ENCODE measurements around the gene HES5. TPM values are rescaled to one million over a fixed set of nuclear protein-coding genes. Genes with fewer than 3 reads are reported as not detected.

HES5 gene
- total and polyA plus RNA-seq, 2 experiments from 2014 or later = not detected

GRCh38 chr1:2558420-2558819 is 28.4 kb upstream of the HES5 start:
- no peaks in the 10 kb centered on the region for H3K36me3 ChIP-seq (ENCODE audit: low read depth)
- H4K20me1 ChIP-seq (ENCODE audit: insufficient read depth) = no peaks in the 10 kb centered on the region
- H3K9me3 ChIP-seq (ENCODE audit: low read depth) = no peaks in the 10 kb centered on the region
- no peak overlapping the region for H3K9ac ChIP-seq
- no peak overlapping the region for H3K4me3 ChIP-seq
- no peaks in the 10 kb centered on the region for H3K27me3 ChIP-seq (replicated peaks; ENCODE audit: insufficient read depth)
- in situ Hi-C loops (cut with MboI) = no loop called here
- no peak overlapping the region for H2AFZ ChIP-seq
- H3K4me2 ChIP-seq (ENCODE audit: unreplicated experiment) = no peak overlapping the region
- WGBS, 2 experiments (ENCODE audit: low coverage in 1 of 2, low lambda C conversion rate in 2 of 2, missing lambda C conversion rate in 2 of 2) = 94 to 96% methylated on average over 11 to 12 of the region's 12 CpGs
- no peak for DNase-seq
- no peaks in the 10 kb centered on the region for H3F3A ChIP-seq (ENCODE audit: insufficient read depth)
- 0 out of 2 replicates have a peak, but pooled peaks cover 5% of the 10 kb centered on the region for H3K4me1 ChIP-seq (ENCODE audit: insufficient read depth)
- no peaks in the 10 kb centered on the region for H3K79me2 ChIP-seq (ENCODE audit: insufficient read depth)
- no peak overlapping the region for H3K27ac ChIP-seq
- H3K9me2 ChIP-seq (ENCODE audit: insufficient read depth) = no peaks in the 10 kb centered on the region
- TF ChIP-seq EZH2phosphoT487 (IDR thresholded peaks at IDR 0.05; ENCODE audit: insufficient read depth, low read depth) = no peak
- TF ChIP-seq EZH2 (IDR thresholded peaks at IDR 0.05; ENCODE audit: insufficient read depth, poor library complexity, severe bottlenecking) = no peak

GRCh38 chr1:2557482-2558400 is 27.7 kb upstream of the HES5 start:
- peak overlapping the region; percentile 69 for H3K4me2 ChIP-seq (ENCODE audit: unreplicated experiment)

GRCh38 chr1:2556678-2557481 is 26.8 kb upstream of the HES5 start:
- Histone ChIP-seq H3K9me3 (ENCODE audit: low read depth) (no peaks in the 10 kb centered on the region), H3K4me2 (ENCODE audit: unreplicated experiment) (peak overlapping the region; percentile 69), H4K20me1 (ENCODE audit: insufficient read depth) (no peaks in the 10 kb centered on the region), H3K9ac (peak overlapping the region; percentile 79), H2AFZ (peak overlapping the region; percentile 92), H3K27me3 (replicated peaks; ENCODE audit: insufficient read depth) (no peaks in the 10 kb centered on the region), H3F3A (ENCODE audit: insufficient read depth) (no peaks in the 10 kb centered on the region), H3K9me2 (ENCODE audit: insufficient read depth) (no peaks in the 10 kb centered on the region), H3K79me2 (ENCODE audit: insufficient read depth) (no peaks in the 10 kb centered on the region), H3K36me3 (ENCODE audit: low read depth) (no peaks in the 10 kb centered on the region), H3K27ac (peak overlapping the region; percentile 16), H3K4me3 (peak overlapping the region; percentile 74), H3K4me1 (ENCODE audit: insufficient read depth) (0 out of 2 replicates have a peak, but pooled peaks cover 5% of the 10 kb centered on the region)
- TF ChIP-seq EZH2 (IDR thresholded peaks at IDR 0.05; ENCODE audit: insufficient read depth, poor library complexity, severe bottlenecking) (no peak), EZH2phosphoT487 (IDR thresholded peaks at IDR 0.05; ENCODE audit: insufficient read depth, low read depth) (no peak)
- WGBS, 2 experiments (ENCODE audit: low coverage in 1 of 2, low lambda C conversion rate in 2 of 2, missing lambda C conversion rate in 2 of 2) = 7 to 10% methylated on average over 18 to 23 of the region's 24 CpGs
- no peak for DNase-seq
- in situ Hi-C loops (cut with MboI) = no loop called here

More at GRCh38 chr1:2557482-2558400, 27.7 kb upstream of the HES5 start:
- no peaks in the 10 kb centered on the region for H3K9me2 ChIP-seq (ENCODE audit: insufficient read depth)
- H3K79me2 ChIP-seq (ENCODE audit: insufficient read depth) = no peaks in the 10 kb centered on the region
- H2AFZ ChIP-seq = no peak overlapping the region
- H3K9me3 ChIP-seq (ENCODE audit: low read depth) = no peaks in the 10 kb centered on the region
- H3K36me3 ChIP-seq (ENCODE audit: low read depth) = no peaks in the 10 kb centered on the region
- H3K9ac ChIP-seq = no peak overlapping the region
- TF ChIP-seq EZH2 (IDR thresholded peaks at IDR 0.05; ENCODE audit: insufficient read depth, poor library complexity, severe bottlenecking) = no peak
- no peak for TF ChIP-seq EZH2phosphoT487 (IDR thresholded peaks at IDR 0.05; ENCODE audit: insufficient read depth, low read depth)
- no peak overlapping the region for H3K27ac ChIP-seq
- H4K20me1 ChIP-seq (ENCODE audit: insufficient read depth) = no peaks in the 10 kb centered on the region
- no peaks in the 10 kb centered on the region for H3K27me3 ChIP-seq (replicated peaks; ENCODE audit: insufficient read depth)
- H3F3A ChIP-seq (ENCODE audit: insufficient read depth) = no peaks in the 10 kb centered on the region
- in situ Hi-C loops (cut with MboI) = no loop called here
- 75 to 83% methylated on average over 25 to 29 of the region's 30 CpGs for WGBS, 2 experiments (ENCODE audit: low coverage in 1 of 2, low lambda C conversion rate in 2 of 2, missing lambda C conversion rate in 2 of 2)
- 0 out of 2 replicates have a peak, but pooled peaks cover 5% of the 10 kb centered on the region for H3K4me1 ChIP-seq (ENCODE audit: insufficient read depth)
- no peak for DNase-seq
- H3K4me3 ChIP-seq = 0 out of 2 replicates have a peak overlapping the region, but pooled peaks have one; percentile 74

- H3K9me2 ChIP-seq (ENCODE audit: insufficient read depth) = no peaks in the 10 kb centered on the region
- in situ Hi-C loops (cut with MboI) = no loop called here
- no peaks in the 10 kb centered on the region for H3K27me3 ChIP-seq (replicated peaks; ENCODE audit: insufficient read depth)
- peak; percentile 77 for DNase-seq
- H3K36me3 ChIP-seq (ENCODE audit: low read depth) = no peaks in the 10 kb centered on the region
- H3K79me2 ChIP-seq (ENCODE audit: insufficient read depth) = no peaks in the 10 kb centered on the region
- no peaks in the 10 kb centered on the region for H3K9me3 ChIP-seq (ENCODE audit: low read depth)
- WGBS, 2 experiments (ENCODE audit: low coverage in 1 of 2, low lambda C conversion rate in 2 of 2, missing lambda C conversion rate in 2 of 2) = 1 to 5% methylated on average over 15 to 16 of the region's 16 CpGs
- peak within 1 kb of the TSS; percentile 92 for H2AFZ ChIP-seq
- 0 out of 2 replicates have a peak, but pooled peaks cover 5% of the 10 kb centered on the region for H3K4me1 ChIP-seq (ENCODE audit: insufficient read depth)
- H3F3A ChIP-seq (ENCODE audit: insufficient read depth) = no peaks in the 10 kb centered on the region
- TF ChIP-seq EZH2phosphoT487 (IDR thresholded peaks at IDR 0.05; ENCODE audit: insufficient read depth, low read depth) = no peak
- TF ChIP-seq EZH2 (IDR thresholded peaks at IDR 0.05; ENCODE audit: insufficient read depth, poor library complexity, severe bottlenecking) = no peak
- peak within 1 kb of the TSS; percentile 74 for H3K4me3 ChIP-seq
- peak within 1 kb of the TSS; percentile 16 for H3K27ac ChIP-seq
- H3K4me2 ChIP-seq (ENCODE audit: unreplicated experiment) = peak within 1 kb of the TSS; percentile 69
- H3K9ac ChIP-seq = peak within 1 kb of the TSS; percentile 79
- no peaks in the 10 kb centered on the region for H4K20me1 ChIP-seq (ENCODE audit: insufficient read depth)
Measured at GRCh38 chr1:2556277-2556677, 26.2 kb upstream of the HES5 start, which contains the start of gene TNFRSF14. Gene TNFRSF14, plus strand, starts transcription at chr1:2556371. Its CDS starts 294 bp downstream, at chr1:2556665.

Data from GM23248 (cell line).